GM12864 (cell line): ENCODE results near the gene STAG1.

Experiments
- DNase-seq: peaks from one replicate; pipeline ENCODE4 v3.0.0-alpha.2; 2011; ENCODE audit warnings: low read depth
- H3K4me3 ChIP-seq: 2 replicates; pipeline ENCODE4 v1.5.1; 2011; ENCODE audit warnings: mild to moderate bottlenecking, low read depth, low read length, control low read depth
- CTCF ChIP-seq: IDR thresholded peaks from 2 replicates; pipeline ENCODE4 v1.5.1; 2011; ENCODE audit warnings: low read depth, mild to moderate bottlenecking, moderate library complexity, low read length, control low read depth, inconsistent platforms; ENCODE audit errors: missing control alignments

The STAG1 gene

DNA sequence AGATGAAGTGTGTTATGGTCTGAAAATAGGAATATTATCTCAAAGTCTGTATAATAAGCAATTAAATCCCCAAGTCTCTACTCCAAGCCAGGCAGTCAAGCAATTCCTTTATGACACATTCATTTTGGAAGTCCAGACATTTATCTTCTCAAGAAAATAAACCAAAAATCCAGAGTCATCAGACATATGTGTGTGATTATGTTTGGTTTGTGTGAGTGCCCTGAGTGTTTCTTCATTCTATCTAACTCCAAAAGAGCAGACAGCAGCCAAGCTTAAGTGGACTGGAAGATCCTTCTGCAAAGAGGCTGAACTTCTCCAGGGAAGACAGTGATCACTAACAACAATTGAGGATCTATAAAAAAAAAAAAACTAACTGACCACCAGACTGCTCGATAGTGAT, 239.8 kb downstream of the STAG1 start:
- TF ChIP-seq CTCF, result no peak
- no peak for DNase-seq
- no peak overlapping the region for H3K4me3 ChIP-seq

- DNase-seq, result no peak
- no peak overlapping the region for H3K4me3 ChIP-seq
These were observed 246.5 kb downstream of the STAG1 start for GRCh38 chr3:136505676-136506075.

DNA sequence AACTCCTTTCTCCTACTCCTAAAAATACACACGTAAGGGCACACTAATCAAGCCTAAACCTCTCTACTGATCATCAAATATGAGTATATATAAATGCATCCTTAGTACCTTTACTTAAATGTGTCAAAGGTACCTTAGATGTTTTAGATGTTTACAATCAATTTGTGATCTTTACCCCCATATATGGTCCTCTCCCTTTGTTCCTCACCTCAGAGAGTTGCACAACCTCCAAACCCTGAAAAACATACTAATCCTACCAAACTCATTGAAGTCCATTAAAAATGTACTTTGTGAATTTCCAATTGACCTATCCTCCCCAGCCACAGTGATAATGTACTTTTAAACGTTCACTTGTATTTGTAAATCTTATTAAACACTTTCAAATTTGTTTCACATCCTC, 249.1 kb downstream of the STAG1 start:
- no peak overlapping the region for H3K4me3 ChIP-seq
- DNase-seq, result no peak
- no peak for TF ChIP-seq CTCF

More at GRCh38 chr3:136505676-136506075, 246.5 kb downstream of the STAG1 start:
- TF ChIP-seq CTCF, result no peak

- no peak for TF ChIP-seq CTCF
- no peak for DNase-seq
- H3K4me3 ChIP-seq, result no peak overlapping the region
These were observed 253.2 kb downstream of the STAG1 start for GRCh38 chr3:136498919-136499447.

DNA sequence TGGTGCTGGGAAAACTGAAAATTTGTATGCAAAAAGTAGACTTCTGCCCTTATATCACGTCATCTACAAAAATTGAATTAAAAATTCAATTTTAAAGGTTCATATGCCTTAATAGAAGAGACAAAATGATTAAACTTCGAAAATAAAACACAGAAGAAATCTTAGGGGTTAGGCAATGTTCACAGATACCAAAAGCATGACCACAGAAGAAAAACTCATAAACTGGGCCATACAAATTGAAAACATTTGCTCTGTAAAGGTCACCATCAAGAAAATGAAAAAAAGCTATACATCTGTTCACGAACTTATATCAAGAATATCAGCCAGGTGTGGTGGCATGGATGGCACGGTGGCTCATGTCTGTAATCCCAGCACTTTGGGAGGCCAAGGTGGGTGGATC, 257.0 kb downstream of the STAG1 start:
- DNase-seq, result no peak
- no peak for TF ChIP-seq CTCF

GRCh38 chr3:136490646-136491405, 261.4 kb downstream of the STAG1 start:
- DNase-seq, result no peak
- TF ChIP-seq CTCF, result no peak

More for the DNA sequence above, 257.0 kb downstream of the STAG1 start:
- H3K4me3 ChIP-seq, result no peak overlapping the region

GRCh38 chr3:136485777-136486176, 266.4 kb downstream of the STAG1 start:
- H3K4me3 ChIP-seq, result no peak overlapping the region
- no peak for DNase-seq
- TF ChIP-seq CTCF, result no peak

More at GRCh38 chr3:136490646-136491405, 261.4 kb downstream of the STAG1 start:
- no peak overlapping the region for H3K4me3 ChIP-seq
